ENCODE measurements around the gene SMARCA2. TPM values are rescaled to one million over a fixed set of nuclear protein-coding genes. Genes with fewer than 3 reads are reported as not detected.
"Not testable (repeated sequence)": the region's sequence is repeated elsewhere in the genome, so short reads cannot be mapped to it uniquely, and the experiment has no call there.

SMARCA2 gene
- total and polyA plus RNA-seq, 12 donors: 38.3 to 192 (median 142) TPM

DNA sequence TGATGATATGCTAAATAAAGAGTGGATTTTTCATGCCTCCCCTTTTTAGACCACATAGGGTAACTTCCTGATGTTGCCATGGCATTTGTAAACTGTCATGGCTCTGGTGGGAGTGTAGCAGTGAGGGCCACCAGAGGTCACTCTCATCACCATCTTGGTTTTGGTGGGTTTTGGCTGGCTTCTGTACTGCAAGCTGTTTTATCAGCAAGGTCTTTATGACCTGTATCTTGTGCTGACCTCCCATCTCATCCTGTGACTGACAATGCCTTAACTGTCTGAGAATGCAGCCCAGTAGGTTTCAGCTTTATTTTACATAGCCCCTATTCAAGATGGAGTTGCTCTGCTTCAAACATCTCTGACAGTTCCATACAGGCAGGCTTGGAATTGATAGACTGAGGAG is 131.6 kb downstream of the SMARCA2 start:
- intact Hi-C loops (cut with DNase I); H3K4me1 ChIP-seq (replicated peaks in 1 of 2); H3K27me3 ChIP-seq; H3K36me3 ChIP-seq (replicated peaks in 1 of 2); H3K9me3 ChIP-seq (replicated peaks in 1 of 3); H3K27ac ChIP-seq; H3K4me3 ChIP-seq: not testable (repeated sequence)
- peak in 1 of 7 donors; percentile 21 for DNase-seq
- TF ChIP-seq, protein P1, sequence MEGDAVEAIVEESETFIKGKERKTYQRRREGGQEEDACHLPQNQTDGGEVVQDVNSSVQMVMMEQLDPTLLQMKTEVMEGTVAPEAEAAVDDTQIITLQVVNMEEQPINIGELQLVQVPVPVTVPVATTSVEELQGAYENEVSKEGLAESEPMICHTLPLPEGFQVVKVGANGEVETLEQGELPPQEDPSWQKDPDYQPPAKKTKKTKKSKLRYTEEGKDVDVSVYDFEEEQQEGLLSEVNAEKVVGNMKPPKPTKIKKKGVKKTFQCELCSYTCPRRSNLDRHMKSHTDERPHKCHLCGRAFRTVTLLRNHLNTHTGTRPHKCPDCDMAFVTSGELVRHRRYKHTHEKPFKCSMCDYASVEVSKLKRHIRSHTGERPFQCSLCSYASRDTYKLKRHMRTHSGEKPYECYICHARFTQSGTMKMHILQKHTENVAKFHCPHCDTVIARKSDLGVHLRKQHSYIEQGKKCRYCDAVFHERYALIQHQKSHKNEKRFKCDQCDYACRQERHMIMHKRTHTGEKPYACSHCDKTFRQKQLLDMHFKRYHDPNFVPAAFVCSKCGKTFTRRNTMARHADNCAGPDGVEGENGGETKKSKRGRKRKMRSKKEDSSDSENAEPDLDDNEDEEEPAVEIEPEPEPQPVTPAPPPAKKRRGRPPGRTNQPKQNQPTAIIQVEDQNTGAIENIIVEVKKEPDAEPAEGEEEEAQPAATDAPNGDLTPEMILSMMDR (IDR thresholded peaks at IDR 0.05): peak in 3 of 6 experiments; percentile 5 to 19 (median 18)

DNA sequence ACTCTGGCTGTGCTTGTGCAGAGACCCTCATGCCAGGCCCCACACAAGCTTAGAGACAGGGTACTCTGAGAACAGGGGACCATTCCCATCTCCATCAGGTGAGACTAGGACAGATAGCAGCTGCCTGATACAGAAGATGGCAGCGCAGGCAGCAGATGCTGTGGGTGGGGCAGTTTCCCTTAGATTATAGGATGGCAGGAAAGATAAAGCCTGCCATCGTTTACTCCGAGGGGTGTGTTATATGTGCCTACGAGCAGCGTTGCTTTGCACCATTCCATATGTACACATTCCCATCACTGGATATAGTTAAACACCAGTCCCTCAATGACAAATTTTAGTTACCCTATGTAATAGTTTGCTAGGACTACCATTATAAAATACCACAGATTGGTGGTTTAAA is 135.2 kb downstream of the SMARCA2 start:
- WGBS, 4 donors: 95 to 99% (median 98%) methylated on average over 4 to 5 of the region's 5 CpGs
- H3K36me3 ChIP-seq (replicated peaks in 1 of 2): no peaks in the 10 kb centered on the region
- no peaks in the 10 kb centered on the region for H3K9me3 ChIP-seq (replicated peaks in 1 of 3)
- peaks cover 0 to 6% of the 10 kb centered on the region in 2 donors for H3K4me1 ChIP-seq (replicated peaks in 1 of 2)
- no peak overlapping the region for H3K4me3 ChIP-seq
- TF ChIP-seq, protein P1 (IDR thresholded peaks at IDR 0.05): no peak
- TF ChIP-seq POLR2A (IDR thresholded peaks at IDR 0.05): no peak
- no peak for DNase-seq
- H3K27ac ChIP-seq: no peak overlapping the region
- intact Hi-C loops (cut with DNase I): no loop called here
- H3K27me3 ChIP-seq: no peaks in the 10 kb centered on the region

DNA sequence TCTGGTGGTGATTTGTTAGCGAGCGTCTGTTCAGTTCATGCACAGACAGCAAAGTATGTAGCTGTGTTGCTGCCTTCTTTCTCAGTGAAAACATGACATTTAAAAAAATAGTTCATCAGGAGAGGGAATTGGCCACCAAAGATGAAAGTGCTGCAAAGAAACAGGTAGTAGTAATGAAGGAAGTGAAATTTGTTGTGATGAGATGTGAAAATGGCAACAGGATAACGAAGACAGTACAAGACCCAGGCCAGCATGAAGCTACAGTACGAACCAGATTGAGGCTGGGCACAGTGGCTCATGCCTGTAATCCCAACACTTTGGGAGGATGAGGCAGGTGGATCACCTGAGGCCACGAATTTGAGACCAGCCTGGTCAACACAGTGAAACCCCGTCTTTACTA is 136.0 kb downstream of the SMARCA2 start:
- H3K27me3 ChIP-seq: no peaks in the 10 kb centered on the region
- H3K4me3 ChIP-seq: no peak overlapping the region
- no peak for TF ChIP-seq POLR2A (IDR thresholded peaks at IDR 0.05)
- no peak overlapping the region for H3K27ac ChIP-seq
- WGBS, 4 donors: 76 to 97% (median 86%) methylated on average over 6 of the region's 6 CpGs
- DNase-seq: no peak
- intact Hi-C loops (cut with DNase I): no loop called here
- H3K9me3 ChIP-seq (replicated peaks in 1 of 3): no peaks in the 10 kb centered on the region
- peaks cover 0 to 6% of the 10 kb centered on the region in 2 donors for H3K4me1 ChIP-seq (replicated peaks in 1 of 2)
- H3K36me3 ChIP-seq (replicated peaks in 1 of 2): no peaks in the 10 kb centered on the region

DNA sequence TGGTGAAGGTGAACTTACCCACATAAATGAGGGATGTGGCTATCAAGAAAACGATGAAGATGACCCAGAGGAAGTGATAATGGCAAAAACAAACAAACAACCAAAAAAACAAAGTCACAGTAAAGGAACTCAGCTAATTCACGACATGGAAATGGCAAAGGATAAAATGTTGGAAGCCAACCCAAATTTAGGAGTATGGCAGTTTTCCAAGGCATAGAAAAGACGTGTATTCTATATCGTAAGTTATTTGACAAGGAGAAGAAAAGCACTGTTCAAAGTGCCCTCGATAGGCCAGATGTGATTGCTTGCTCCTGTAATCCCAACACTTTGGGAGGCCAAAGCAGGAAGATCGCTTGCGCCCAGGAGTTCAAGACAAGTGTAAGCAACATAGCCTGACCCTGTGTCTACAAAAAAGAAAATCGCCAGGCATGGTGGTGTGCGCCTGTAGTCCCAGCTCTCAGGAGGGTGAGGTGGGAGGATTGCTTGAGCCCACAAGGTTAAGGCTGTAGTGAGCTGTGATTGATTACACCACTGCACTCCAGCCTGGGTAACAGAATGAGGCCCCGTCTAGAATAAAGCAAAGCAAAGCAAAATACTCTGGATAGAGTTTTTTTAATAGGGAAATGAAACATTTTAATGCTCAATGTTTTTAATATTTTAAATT is 138.0 kb downstream of the SMARCA2 start:
- no peak overlapping the region for H3K27ac ChIP-seq
- intact Hi-C loops (cut with DNase I): no loop called here

More for the DNA sequence above, 138.0 kb downstream of the SMARCA2 start:
- Histone ChIP-seq H3K4me3 (no peak overlapping the region), H3K27me3 (no peaks in the 10 kb centered on the region), H3K36me3 (replicated peaks in 1 of 2) (no peaks in the 10 kb centered on the region), H3K4me1 (replicated peaks in 1 of 2) (peaks cover 5 to 18% of the 10 kb centered on the region in 2 donors), H3K9me3 (replicated peaks in 1 of 3) (no peaks in the 10 kb centered on the region)
- DNase-seq: no peak
- WGBS, 4 donors: 64 to 78% (median 70%) methylated on average over 9 to 10 of the region's 10 CpGs
- TF ChIP-seq POLR2A (IDR thresholded peaks at IDR 0.05): no peak
- TF ChIP-seq, protein P1 (IDR thresholded peaks at IDR 0.05): no peak

All from adrenal gland (tissue), 12 donors.